ENCODE results near the gene PRLR. TPM values are rescaled to one million over a fixed set of nuclear protein-coding genes. Genes with fewer than 3 reads are reported as not detected.

PRLR gene
- total and polyA plus RNA-seq, 2 of the 13 experiments (the other 11 are each of a cell fraction or from before 2014, with no cell fraction given), result 12.2 to 13.3 TPM

GRCh38 chr5:35269006-35269405 is 38.7 kb upstream of the PRLR start (continued):
- TF ChIP-seq ZBTB46 (CRISPR knock-in tag; IDR thresholded peaks at IDR 0.05; ENCODE audit: borderline replicate concordance) (no peak), ZNF30 (CRISPR knock-in tag; IDR thresholded peaks at IDR 0.05) (no peak), FOXM1 (CRISPR knock-in tag; IDR thresholded peaks at IDR 0.05) (no peak), ZSCAN20 (CRISPR knock-in tag; IDR thresholded peaks at IDR 0.05; ENCODE audit: borderline replicate concordance) (no peak)
- TF ChIP-seq, protein P1, sequence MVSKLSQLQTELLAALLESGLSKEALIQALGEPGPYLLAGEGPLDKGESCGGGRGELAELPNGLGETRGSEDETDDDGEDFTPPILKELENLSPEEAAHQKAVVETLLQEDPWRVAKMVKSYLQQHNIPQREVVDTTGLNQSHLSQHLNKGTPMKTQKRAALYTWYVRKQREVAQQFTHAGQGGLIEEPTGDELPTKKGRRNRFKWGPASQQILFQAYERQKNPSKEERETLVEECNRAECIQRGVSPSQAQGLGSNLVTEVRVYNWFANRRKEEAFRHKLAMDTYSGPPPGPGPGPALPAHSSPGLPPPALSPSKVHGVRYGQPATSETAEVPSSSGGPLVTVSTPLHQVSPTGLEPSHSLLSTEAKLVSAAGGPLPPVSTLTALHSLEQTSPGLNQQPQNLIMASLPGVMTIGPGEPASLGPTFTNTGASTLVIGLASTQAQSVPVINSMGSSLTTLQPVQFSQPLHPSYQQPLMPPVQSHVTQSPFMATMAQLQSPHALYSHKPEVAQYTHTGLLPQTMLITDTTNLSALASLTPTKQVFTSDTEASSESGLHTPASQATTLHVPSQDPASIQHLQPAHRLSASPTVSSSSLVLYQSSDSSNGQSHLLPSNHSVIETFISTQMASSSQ (IDR thresholded peaks at IDR 0.05; ENCODE audit: low read depth), result no peak
- TF ChIP-seq, protein P1 (CRISPR knock-in tag; IDR thresholded peaks at IDR 0.05; ENCODE audit: borderline replicate concordance), result no peak

DNA sequence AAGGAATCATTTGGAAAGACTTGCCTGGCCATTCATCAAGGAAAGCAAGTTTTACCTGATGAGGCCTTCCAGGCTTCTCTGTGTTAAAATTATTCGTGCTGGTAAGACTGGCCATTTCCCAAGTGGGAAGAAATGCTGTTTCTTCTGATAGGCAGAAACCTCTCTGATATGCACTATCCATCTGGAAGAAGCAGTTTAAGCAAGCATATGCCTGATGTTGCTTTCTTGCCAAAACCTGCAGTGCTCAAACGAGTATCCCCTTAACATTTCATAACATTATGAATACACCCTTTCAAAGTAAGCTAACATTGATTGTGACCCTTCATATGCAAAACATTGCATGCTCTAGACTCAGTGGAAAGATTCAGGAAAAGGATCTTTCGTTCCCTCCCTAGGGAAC is 36.0 kb upstream of the PRLR start:
- 15% methylated on average over 3 of the region's 3 CpGs for WGBS (ENCODE audit: low lambda C conversion rate)
- no peaks in the 10 kb centered on the region for H4K20me1 ChIP-seq (ENCODE audit: insufficient read depth, low read length)
- in situ Hi-C loops (cut with HindIII; ENCODE audit: extremely low pct_ligation_motif_present, low pct_unique_long_range_greater_than_20kb), result no loop called here
- ChIA-PET CTCF (ENCODE audit: low intra/inter-chr PET ratio, low total read pairs) (no interaction called here), POLR2A (no interaction called here)
- DNase-seq (ENCODE audit: low spot score), result no peak
- no peaks in the 10 kb centered on the region for H3K36me3 ChIP-seq (replicated peaks in 1 of 2; ENCODE audit: control insufficient read depth in 1 of 2, insufficient read depth in 2 of 2, low read length in 2 of 2)
- peaks cover 7% of the 10 kb centered on the region; the same call in 1 of the 2 replicates for H3K4me1 ChIP-seq (ENCODE audit: insufficient read depth, low read length)
- H2AFZ ChIP-seq (ENCODE audit: low read length), result no peak overlapping the region
- no TSS peak for BruUV-seq (replicated peaks)
- H3K4me2 ChIP-seq (ENCODE audit: low read depth, low read length), result no peak overlapping the region
- TF ChIP-seq ZNF646 (CRISPR knock-in tag; IDR thresholded peaks at IDR 0.05), result no peak
- TF ChIP-seq CENPT (CRISPR knock-in tag; IDR thresholded peaks at IDR 0.05; ENCODE audit: low read depth), result no peak
- H3K27ac ChIP-seq (ENCODE audit: extremely low read length, insufficient read depth, low read length), result no peak overlapping the region
- no peak for FAIRE-seq
- intact Hi-C loops (cut with micrococcal nuclease; ENCODE audit: unreplicated experiment), result no loop called here
- H3K9ac ChIP-seq (ENCODE audit: insufficient read depth, low read depth, low read length), result no peak overlapping the region
- H3K4me3 ChIP-seq (replicated peaks in 1 of 3; ENCODE audit: insufficient read depth in 1 of 3, low read depth in 2 of 3, low read length in 3 of 3), result no peak overlapping the region
- no peaks in the 10 kb centered on the region for H3K79me2 ChIP-seq (ENCODE audit: insufficient read depth, low read length)
- no peaks in the 10 kb centered on the region for H3K9me3 ChIP-seq (ENCODE audit: low read length)
- ATAC-seq, result no peak
- H3K27me3 ChIP-seq (ENCODE audit: control insufficient read depth in 1 of 2, insufficient read depth in 2 of 2, low read length in 2 of 2), result no peaks in the 10 kb centered on the region
